ENCODE data around the gene DLGAP1.

DNA sequence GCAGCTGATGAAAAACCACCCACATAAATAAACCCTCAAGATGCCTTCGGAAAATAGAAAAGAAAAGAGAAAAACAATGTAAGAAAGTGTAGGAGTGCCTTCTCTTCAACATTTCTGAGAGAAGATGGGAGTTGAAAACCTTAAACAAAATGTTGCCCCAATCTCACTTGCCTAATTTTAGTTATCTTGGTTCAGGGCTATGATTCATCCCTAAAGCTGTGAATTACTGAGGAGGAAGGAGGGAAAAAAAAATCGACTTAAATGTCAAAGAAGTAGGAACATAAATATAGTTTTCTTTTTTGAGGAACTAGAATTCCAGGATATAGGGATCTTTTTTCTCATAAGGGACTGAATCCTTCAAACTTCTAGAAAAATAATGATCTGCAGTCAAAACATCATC, 644.8 kb downstream of the DLGAP1 start:
- TF ChIP-seq, protein P1, sequence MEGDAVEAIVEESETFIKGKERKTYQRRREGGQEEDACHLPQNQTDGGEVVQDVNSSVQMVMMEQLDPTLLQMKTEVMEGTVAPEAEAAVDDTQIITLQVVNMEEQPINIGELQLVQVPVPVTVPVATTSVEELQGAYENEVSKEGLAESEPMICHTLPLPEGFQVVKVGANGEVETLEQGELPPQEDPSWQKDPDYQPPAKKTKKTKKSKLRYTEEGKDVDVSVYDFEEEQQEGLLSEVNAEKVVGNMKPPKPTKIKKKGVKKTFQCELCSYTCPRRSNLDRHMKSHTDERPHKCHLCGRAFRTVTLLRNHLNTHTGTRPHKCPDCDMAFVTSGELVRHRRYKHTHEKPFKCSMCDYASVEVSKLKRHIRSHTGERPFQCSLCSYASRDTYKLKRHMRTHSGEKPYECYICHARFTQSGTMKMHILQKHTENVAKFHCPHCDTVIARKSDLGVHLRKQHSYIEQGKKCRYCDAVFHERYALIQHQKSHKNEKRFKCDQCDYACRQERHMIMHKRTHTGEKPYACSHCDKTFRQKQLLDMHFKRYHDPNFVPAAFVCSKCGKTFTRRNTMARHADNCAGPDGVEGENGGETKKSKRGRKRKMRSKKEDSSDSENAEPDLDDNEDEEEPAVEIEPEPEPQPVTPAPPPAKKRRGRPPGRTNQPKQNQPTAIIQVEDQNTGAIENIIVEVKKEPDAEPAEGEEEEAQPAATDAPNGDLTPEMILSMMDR (IDR thresholded peaks at IDR 0.05): no peak
- TF ChIP-seq POLR2A (IDR thresholded peaks at IDR 0.05): no peak
- TF ChIP-seq POLR2AphosphoS5 (IDR thresholded peaks at IDR 0.05): no peak

Measured in breast epithelium (tissue), 3 donors.